Measurements from ENCODE around the gene ADGRB3. TPM values are rescaled to one million over a fixed set of nuclear protein-coding genes. Genes with fewer than 3 reads are reported as not detected.
"Not testable (repeated sequence)": the region's sequence is repeated elsewhere in the genome, so short reads cannot be mapped to it uniquely, and the experiment has no call there.

The ADGRB3 gene
- total RNA-seq, 1 donor from 2014 or later: 8.5 TPM

DNA sequence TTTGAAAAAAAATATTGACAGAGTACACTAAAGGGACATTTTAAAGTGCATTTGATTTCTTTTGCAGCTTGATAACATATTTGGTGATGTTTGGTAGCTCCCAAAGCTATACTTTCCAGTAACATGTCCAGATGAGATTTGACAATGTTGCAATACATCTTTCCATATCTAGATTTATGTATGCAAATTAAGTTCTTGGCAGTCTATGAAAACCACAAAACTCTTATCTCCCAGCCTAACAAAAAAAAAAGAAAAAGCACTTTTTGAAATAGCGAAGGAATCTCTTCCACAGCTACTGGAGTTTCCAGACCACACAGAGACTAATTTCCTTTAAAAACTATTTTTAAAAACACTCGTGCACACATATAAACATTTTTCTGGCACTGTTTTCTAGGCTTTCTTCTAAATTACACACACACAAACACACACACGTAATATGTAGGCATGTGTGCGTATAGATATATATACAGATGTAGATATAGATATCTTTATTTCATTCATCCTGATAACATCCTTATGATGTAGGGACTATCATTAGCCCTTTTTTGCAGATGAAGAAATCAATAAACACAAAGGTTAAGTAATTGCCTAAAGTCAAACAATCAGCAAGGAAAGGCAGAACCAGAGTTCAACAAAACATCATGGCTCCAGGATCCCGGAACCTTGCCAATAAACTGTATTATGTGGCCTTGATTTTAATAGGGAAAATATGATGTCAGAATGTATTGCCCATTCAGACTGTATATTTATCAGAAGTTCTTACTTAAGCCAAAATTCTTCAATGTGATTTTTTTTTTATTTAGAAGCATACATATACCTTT lies 93.3 kb downstream of the ADGRB3 start:
- ATAC-seq (no peak), DNase-seq (ENCODE audit: low spot score) (no peak)
- intact Hi-C loops (cut with DNase I): no loop called here

DNA sequence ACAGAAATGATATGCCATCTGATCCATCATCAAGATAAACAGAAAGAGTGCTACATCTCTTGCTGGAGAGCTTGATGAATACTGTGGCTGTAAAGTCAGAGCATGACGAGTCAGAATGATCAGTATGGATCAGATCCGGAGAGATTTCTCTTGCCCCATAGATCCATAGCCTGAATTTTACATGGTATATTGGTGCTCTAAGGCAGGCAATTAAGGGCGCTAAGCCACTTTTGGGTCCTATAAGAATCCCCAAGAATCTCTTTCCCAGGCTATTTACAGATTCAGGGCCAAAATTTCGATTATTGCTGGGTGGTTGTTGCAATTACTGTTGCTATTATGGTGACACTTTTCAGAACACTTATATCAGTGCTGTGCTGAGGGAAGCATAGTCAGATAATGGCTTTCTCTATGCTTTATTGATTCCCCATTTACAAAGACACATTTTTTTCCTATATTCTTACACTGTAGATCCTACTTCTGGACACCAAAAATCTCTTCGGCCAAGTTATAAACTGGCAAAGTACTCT lies 94.4 kb downstream of the ADGRB3 start:
- DNase-seq (ENCODE audit: low spot score): no peak
- intact Hi-C loops (cut with DNase I): no loop called here
- ATAC-seq: no peak

DNA sequence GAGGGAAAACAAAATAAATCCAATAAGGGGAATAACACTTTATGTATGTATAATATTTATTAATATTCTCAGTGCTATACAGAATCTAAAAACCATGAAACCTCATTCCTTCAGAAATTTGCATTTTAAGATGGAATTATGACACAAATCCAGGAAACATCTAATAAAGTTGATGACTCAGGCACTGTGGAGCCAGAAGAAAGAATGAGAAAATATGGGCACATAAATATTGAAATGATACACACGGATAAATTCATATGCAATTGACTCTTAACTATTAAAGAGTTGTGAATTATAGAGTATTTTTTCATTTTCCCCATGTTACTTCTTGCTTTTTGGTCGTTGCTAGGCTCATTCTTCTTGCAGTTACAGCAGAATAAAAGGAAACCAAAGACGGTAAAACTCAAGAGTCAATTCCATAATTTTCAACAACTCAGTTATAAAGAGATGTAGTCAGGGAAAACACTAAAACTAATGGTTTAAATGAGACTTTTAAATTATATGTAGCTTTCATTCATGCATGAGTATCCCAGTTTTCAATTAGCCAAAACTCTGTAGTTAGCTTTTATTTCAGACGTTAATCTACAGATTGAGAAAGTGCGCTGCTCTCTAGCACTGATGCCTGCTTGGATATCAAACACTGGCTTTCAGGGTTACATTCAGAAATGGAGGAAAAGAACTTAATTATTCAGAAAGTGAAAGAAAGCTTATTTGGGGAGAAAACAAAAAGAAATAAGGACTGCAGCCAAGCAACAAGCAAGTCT lies 95.4 kb downstream of the ADGRB3 start:
- ATAC-seq: no peak
- DNase-seq (ENCODE audit: low spot score): no peak

DNA sequence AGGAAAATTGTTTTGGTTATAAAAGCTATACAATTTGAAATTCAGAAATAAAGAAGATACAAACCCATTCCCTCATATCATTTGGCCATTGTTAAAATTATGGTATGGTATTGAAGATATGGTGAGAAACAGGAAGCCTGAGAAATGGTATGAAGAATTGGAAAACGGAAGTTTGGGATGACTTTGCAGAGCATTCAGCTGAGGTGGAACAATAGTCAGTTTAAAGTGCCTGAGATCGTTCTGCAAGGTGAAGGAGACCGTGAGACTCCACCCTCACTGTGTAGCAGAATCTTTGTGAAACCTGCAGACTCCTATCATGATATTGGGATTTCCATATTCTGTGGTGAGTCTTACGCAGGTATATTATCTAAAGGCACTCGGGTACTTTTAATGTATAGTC lies 97.3 kb downstream of the ADGRB3 start:
- intact Hi-C loops (cut with DNase I): no loop called here
- DNase-seq (ENCODE audit: low spot score): no peak
- ATAC-seq: no peak

More for the DNA sequence above, 95.4 kb downstream of the ADGRB3 start:
- intact Hi-C loops (cut with DNase I): no loop called here

DNA sequence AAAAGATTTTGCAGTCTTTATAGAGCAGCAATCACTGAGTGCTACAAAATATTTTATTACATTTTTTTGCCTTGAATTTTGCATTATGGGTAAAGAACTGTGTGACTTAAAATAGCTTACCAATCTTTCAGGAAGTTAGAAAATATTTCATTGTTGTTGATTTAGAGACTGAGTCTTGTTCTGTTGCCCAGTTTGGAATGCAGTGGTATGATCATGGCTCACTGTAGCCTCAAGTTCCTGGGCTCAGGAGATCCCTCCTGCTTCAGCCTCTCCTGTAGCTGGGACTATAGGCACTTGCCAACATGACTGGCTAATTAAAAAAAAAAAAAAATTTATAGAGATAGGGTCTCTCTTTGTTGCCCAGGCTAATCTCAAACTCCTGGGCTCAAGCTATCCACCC lies 100.8 kb downstream of the ADGRB3 start:
- intact Hi-C loops (cut with DNase I): no loop called here
- DNase-seq (ENCODE audit: low spot score) (no peak), ATAC-seq (no peak)

DNA sequence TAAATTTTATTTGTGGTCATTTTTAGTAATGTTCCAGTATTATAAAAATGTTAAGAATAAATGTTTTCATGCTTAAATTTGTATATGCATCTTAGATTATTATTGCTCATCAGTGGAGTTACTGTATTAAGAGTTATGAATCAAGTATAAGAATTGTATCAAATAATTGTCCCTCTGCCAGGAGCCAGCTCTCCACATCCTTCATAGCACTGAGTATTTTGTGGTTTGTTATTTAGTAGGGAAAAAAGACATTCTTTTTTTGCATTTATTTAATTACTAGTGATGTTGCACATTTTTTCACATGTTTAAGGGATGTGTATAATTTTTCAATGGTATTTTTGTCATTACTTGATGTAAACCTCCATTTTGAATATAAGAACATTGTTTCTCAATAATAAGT lies 102.0 kb downstream of the ADGRB3 start:
- intact Hi-C loops (cut with DNase I): no loop called here
- DNase-seq (ENCODE audit: low spot score): no peak
- no peak for ATAC-seq

DNA sequence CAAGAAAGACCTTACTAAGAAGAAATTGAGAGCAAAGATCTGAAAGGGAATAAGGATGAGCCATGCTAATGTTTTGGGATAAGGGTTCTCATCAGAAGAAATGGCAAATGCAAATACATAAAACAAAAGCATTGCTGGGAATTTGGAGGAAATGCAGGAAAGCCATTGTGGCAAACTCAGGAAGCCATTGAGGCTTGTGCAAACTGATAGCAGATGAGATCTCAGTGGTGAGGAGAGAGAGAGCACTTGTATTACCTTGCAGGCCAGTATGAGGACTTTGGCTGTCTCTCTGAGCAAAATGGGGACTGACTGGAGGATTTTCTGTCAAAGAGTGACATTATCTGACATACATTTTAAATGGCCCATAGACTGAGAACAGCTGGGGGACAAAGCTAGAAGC lies 103.0 kb downstream of the ADGRB3 start:
- ATAC-seq (no peak), DNase-seq (ENCODE audit: low spot score) (no peak)
- intact Hi-C loops (cut with DNase I): no loop called here

DNA sequence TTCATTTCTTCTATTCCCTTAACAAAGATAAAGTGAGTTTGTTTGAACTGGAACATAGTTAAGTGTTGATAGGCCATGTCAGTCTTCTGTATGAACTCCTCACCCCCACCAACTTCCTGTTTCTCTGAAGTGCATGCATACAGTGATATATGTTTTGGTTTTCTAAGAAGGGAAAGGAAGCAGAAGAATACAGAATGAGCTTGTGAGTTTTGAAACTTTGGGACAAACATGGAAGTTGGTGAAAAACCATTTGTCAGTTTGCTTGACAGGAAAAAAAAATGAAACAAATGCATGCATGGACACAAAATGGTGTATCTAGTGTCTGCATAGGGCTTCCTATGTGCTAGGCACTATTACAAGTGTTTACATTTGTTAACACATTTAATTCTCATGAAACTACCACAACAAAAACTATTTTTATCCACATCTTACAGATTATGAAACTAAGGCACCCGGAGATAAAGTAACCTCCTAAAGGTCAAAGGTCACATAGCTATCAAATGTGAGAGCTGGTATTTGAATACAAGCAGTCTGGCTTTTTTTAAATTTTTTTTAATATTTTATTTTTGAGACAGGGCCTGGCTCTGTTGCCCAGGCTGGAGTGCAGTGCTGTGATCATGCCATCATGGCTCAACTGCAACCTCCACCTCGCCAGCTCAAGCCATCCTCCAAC lies 105.9 kb downstream of the ADGRB3 start:
- no peak for DNase-seq (ENCODE audit: low spot score)
- ATAC-seq: no peak
- intact Hi-C loops (cut with DNase I): no loop called here

DNA sequence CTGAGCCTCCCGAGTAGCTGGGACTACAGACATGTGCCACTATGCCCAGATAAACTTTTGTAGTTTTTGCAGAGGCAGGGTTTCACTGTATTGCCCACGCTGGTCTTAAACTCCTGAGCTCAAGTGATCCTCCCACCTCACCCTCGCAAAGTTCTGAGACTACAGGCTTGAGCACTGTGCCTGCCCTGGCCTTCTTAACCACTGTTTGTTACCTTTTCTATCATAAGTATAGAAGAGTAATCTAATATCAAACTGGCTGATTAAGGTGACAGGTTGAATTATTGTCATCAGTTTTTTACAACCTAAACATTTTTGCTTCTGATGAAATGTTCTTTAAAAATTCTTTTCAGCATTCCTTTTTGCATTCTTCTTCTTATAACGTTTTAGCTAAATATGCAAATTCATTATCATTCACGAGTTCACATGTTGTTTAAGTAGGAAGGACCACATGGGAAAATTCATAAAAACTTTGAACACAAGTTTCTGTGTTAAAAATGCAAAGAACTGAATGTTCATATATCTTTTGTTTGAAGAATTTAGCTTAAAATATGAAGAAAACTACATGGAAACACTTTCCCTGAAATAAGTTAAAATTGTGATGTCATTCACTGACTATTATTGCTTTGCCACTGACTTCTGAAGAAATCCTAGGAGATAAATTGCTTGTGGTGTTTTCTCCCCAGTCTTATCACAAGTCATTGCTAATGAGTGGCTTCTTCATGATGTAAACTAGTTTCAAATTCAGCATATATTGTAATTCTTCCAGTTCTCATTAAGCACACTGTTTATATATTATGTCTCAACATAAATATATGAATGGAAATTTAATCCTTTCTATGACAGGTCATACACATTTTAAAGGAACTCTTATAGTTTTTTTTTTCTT lies 106.7 kb downstream of the ADGRB3 start:
- no peak for DNase-seq (ENCODE audit: low spot score)
- ATAC-seq: no peak
- intact Hi-C loops (cut with DNase I): no loop called here

DNA sequence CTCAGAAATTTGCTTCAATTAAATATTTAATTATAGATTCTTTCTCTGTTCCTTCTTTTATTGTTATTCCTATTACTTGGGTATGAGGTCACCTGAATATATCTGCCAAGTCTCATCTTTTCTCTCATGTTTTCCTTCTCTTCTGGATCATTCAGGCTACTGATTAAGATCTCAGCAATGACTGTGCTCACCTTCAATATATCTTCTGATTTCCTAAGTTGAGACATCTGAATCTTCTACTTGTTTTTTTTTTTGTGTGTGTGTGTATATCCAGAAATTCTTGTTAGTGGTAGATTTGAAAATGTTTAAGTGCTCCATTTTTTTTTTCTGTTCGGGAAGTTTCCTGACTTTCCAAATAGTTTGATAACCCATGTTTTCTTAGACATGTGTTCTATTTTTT lies 108.0 kb downstream of the ADGRB3 start:
- intact Hi-C loops (cut with DNase I): no loop called here
- DNase-seq (ENCODE audit: low spot score): no peak
- no peak for ATAC-seq

DNA sequence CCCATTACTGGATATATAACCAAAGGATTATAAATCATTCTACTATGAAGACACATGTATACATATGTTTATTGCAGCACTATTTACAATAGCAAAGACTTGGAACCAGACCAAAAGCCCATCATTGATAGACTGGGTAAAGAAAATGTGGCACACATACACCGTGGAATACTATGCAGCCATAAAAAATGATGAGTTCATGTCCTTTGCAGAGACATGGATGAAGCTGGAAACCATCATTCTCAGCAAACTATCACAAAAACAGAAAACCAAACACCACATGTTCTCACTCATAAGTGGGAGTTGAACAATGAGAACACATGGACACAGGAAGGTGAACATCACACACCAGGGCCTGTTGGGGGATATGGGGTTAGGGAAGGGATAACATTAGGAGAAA lies 109.3 kb downstream of the ADGRB3 start:
- intact Hi-C loops (cut with DNase I); DNase-seq (ENCODE audit: low spot score); ATAC-seq: not testable (repeated sequence)

DNA sequence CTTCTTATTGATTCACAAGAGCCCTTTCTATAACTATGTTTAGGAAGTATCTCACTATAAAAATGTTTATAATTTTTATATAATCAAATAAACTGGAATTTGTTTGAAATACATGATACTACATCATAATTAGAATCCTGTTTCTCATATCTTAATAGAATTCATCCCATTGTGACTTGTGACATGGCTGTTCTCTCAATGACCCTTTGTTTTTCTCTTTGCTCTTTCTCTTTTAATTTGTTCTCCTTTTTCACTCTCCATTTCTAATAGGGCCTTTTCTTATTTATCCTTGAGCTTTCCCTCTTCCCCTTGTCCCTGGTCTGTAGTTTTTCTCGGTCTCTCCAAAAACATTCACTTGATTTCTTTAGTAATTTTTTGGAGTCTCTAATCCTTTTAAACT lies 111.3 kb downstream of the ADGRB3 start:
- intact Hi-C loops (cut with DNase I): no loop called here

DNA sequence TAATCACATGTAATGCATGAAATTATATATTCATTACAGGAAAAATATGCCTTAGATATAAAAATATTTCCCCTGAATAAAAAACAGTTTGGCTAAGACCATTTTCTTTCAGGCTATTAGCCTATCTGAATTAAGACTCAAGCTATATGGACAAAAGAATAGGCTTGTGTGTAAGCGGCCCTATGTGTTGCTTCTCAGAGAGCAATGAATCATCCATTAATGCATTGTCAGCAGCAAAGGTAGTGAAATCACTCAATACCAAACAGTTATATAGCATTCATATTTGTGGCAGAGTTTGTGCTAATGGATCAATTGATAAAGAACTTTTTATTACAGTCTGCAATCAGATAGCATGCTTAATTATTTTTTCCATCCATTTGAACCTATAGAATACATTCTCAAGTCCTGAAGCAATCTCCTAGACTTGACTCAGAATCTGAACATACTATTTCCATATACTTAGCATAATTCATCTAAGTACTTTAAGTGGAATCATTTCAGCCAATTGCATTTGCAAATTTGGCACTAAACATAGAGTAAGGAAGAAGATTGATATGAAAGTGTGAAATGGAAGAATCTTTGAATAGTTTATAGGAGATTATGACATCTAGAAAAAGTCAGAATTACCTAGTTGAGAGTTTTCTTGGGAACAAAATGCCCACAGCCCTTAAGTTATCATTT lies 112.2 kb downstream of the ADGRB3 start:
- no peak for ATAC-seq
- intact Hi-C loops (cut with DNase I): no loop called here
- no peak for DNase-seq (ENCODE audit: low spot score)

More for the DNA sequence above, 111.3 kb downstream of the ADGRB3 start:
- ATAC-seq (no peak), DNase-seq (ENCODE audit: low spot score) (no peak)

DNA sequence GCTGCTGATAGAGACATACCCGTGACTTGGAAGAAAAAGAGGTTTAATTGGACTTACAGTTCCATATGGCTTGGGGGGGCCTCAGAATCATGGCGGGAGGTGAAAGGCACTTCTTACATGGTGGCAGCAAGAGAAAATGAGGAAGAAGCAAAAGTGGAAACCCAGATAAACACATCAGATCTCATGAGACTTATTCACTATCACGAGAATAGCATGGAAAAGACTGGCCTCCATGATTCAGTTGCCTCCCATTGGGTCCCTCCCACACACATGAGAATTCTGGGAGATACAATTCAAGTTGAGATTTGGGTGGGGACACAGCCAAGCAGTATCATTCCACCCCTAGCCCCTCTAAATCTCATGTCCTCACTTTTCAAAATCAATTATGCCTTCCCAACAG lies 112.8 kb downstream of the ADGRB3 start:
- intact Hi-C loops (cut with DNase I); DNase-seq (ENCODE audit: low spot score); ATAC-seq: not testable (repeated sequence)

DNA sequence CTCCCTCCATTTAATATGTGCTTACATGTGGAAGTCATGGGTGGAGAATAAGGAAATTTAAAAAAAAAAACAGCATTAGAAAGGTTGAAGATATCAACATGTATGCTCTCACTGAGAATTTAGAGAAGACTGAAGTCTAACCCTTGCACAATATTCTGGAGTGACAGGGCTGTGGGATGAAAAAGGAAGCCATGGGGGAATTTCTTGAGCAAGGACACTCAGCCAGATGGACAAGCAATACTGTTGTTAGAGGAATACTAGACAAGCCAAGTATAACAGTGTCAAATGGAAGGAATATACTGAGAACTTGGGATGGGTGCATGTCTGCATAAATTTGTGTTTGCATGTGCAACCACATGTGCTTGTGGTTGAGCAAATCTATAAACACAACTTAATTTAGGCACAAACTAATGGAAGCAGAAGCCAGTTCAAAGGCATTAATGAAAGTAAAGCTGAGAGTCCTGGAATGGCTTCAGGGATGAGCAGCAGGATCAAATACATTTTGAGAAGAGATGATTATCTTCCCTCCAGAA lies 119.7 kb downstream of the ADGRB3 start:
- intact Hi-C loops (cut with DNase I): no loop called here
- ATAC-seq: no peak
- DNase-seq (ENCODE audit: low spot score): no peak

DNA sequence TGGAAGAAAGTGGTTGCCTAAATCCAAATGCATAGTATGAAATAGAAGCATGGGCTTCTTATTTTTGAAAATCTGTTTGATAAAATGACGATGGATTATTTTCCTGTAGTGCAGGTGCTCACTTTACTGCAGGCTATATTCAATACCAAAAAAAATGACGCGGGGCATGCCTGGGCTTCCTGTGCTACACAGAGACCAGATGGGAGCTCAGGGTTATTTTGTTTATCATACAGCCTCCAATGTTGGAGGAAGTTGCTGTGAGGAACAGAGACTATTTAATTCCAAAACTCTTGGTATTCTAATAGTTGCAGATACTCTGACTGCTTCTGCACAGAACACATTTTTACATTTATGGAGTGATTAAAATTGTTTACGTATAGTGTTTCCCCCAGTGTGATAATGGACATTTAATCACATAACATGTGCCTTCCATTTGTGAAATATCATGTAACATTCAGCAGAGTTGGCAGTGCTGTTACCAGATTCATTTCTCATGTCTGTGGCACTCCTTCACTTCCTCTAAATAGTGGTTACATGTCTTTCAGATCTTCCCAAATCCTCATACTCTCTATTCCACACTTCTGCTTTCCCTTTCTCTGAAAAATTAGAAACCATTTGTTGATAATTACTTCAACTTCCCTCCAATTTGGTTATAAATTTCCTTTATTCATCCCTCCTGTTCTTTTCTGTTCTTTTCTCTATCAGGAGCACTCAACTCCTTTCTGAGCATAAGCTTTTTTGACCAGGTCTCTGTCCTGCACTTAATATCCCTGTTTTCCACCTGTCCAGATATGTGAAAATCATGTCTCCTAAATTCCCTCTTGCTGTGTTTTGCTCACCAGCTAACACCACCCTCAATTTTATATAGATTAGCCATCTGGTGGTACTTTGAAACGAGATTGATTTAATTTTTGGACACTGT lies 121.6 kb downstream of the ADGRB3 start:
- no peak for DNase-seq (ENCODE audit: low spot score)
- intact Hi-C loops (cut with DNase I): no loop called here
- peak; percentile 52 for ATAC-seq

DNA sequence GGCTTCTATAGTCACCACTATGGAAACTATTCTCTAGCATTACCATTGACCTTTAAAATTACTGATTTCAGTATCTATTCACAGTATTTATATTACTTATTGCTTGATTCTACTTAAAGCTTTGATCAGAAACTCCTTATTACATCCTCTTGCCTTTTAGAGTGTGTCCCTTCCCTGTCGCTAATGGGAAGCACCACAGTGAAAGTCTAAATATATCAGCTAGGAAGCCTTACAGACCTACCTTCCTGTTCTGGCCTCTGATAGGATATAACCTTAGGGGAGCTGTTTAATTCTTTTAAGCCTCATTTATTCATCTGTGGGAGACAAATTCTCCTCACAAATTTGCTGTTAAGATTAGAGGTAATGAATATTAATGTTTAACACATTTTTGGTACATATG lies 122.7 kb downstream of the ADGRB3 start:
- ATAC-seq (no peak), DNase-seq (ENCODE audit: low spot score) (no peak)
- intact Hi-C loops (cut with DNase I): no loop called here
